M059J (cell line): ENCODE results near the gene ZBED2. TPM values are rescaled to one million over a fixed set of nuclear protein-coding genes. Genes with fewer than 3 reads are reported as not detected.
"Not testable (repeated sequence)": the region's sequence is repeated elsewhere in the genome, so short reads cannot be mapped to it uniquely, and the experiment has no call there.

Source experiments
- DNase-seq: peaks from one replicate; pipeline ENCODE4 v3.0.0-alpha.2; 2012; ENCODE audit warnings: low read depth
- total RNA-seq: library from RNA; depleted of rRNA; stranded (reverse); fragments of >200 nt; shearing (Covaris generic); gene quantifications from 2 replicates; pipeline ENCODE4 v1.2.3, GENCODE V29; 2014; rRNA removed

ZBED2 gene
- total RNA-seq, 1 experiment from 2014 or later, result 0.49 TPM

GRCh38 chr3:111577113-111577512, 18.0 kb downstream of the ZBED2 start:
- no peak for DNase-seq

DNA sequence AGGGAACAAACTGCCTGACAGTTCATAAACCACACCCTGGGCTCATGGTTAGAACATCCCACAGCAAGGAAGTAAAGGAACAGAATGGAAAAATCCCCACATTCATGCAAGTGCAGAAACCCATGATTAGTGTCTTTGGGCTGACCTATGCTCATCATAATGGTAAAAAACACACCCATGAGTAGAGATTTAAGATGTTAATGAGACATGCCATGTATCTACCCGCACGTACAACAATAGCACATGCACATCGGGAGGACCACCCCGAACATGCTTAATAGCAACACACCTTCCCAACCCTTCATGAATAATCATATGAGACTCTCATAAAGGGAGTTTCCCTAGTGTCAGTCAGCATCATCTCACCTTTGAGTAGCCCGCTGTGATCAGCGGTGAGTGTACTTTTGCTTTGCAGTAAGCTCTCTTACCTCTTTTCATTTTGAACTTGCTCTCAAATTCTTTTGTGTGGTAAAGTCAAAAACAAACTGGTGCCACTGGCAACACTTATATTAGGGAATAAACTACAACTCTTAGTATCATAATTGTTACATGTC, 23.2 kb downstream of the ZBED2 start:
- DNase-seq, result no peak

DNA sequence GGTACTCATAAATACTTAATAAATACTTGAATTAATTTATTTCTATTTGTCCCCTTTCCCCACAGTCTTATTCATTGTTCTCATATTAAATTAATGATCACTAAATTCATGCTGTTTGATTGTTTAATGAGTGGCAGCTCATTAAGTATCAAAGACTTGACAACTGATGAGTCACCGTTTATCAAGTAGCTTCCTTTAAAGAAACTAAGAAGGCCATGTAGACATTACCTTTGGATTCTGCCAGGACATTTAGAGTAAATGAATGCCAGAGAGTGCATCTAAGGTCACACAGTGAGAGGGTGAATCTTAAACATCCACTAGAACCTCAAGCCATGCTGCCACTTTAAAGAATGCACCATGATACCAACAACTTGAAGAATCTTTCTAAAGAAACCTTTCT, 23.9 kb downstream of the ZBED2 start:
- no peak for DNase-seq

GRCh38 chr3:111570404-111571030, 24.6 kb downstream of the ZBED2 start:
- no peak for DNase-seq

- DNase-seq, result no peak
Observed at GRCh38 chr3:111568911-111569310, 26.2 kb downstream of the ZBED2 start.

- no peak for DNase-seq
Observed at GRCh38 chr3:111568355-111568754, 26.8 kb downstream of the ZBED2 start.

DNA sequence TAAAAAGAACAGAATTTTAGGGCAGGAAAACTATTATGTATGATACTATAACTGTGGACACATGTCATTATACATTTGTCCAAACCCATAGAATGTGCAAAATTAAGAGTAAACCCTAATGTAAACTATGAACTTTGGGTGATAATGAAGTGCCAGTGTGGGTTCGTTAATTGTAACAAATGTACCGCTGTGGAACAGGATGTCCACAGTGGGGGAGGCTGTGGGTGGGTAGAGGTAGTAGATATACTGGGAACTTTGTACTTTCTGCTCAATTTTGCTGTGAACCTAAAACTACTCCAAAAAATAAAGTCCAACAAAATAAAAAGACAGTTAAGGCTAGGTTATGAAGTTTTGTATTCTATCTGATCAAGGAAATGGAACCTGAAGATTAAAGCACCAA, 28.3 kb downstream of the ZBED2 start:
- DNase-seq, result no peak

DNA sequence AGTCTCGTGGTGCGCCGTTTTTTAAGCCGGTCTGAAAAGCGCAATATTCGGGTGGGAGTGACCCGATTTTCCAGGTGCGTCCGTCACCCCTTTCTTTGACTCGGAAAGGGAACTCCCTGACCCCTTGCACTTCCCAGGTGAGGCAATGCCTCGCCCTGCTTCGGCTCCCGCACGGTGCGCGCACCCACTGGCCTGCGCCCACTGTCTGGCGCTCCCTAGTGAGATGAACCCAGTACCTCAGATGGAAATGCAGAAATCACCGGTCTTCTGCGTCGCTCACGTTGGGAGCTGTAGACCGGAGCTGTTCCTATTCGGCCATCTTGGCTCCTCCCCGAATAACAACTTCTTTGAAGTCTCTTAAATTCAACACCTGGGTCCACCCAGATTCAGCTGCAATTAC, 33.2 kb downstream of the ZBED2 start:
- not testable (repeated sequence) for DNase-seq

DNA sequence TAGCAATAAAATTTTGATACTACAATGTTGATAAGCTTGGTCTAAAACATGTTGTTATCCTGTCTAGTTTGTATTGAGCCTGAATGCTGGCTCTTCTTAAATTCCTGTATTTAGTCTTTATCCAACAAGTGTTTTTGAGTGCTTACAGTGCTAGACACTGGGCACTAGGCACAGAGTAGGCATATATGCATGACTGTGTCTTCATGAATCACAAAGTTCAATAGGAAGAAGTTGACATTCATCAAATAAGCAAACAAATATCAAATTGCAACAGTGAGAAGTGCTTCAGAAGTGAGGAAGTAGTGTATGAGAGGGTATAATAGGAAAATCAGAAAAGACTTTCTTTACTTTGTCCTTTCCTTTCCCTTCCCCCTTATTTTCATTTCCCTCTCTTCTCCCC, 46.4 kb downstream of the ZBED2 start:
- no peak for DNase-seq

GRCh38 chr3:111548092-111548491, 47.1 kb downstream of the ZBED2 start:
- DNase-seq, result no peak

DNA sequence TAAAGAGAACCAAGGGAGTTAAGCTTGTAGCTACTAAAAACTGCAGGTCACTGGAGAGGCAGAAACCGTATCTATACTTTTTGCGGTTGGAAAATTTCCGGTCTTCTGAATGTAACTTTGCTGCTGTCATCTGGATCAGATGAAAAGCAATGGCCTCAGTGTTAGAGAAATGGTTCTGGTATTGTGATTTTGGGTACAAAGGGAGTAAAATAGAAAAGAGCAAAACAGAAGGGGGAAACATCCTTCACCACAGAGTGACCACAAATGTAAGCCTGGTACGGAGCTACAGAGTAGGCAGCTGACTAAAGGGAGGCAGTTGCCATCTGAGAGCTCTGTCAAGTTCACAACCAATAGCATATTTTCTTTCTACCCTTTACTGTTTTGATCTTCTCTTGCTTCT, 47.5 kb downstream of the ZBED2 start:
- no peak for DNase-seq

DNA sequence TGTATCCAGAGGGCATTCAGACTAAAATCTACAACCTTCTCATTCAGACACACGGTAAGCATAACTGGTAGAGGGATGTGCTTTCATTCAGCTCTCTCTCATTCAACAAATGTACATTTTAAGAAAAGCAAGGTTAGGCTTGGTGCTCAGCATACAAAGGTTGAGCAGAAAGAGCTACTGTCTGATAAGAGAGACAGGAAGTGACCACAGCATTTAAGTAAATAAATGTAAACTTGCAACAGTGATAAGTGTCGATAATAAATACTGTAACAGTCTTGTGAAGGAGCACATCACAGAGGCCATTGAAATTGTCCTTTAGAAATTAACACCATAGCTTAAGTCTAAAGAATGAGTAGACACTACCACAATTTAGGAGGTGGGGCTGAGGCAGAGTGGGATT, 49.8 kb downstream of the ZBED2 start:
- DNase-seq, result no peak

Other genes with a start within 250 kb of the ZBED2 start
- gene CD96, start 53.1 kb downstream of the ZBED2 start, total RNA-seq, result 0.05 and 0.22 TPM in 2 replicates
- 0.79 and 0.96 TPM in 2 replicates for gene PLCXD2, start 79.3 kb upstream of the ZBED2 start, total RNA-seq